Mesothelial cell of epicardium (in vitro differentiated cells): ENCODE data around the gene CNRIP1. TPM values are rescaled to one million over a fixed set of nuclear protein-coding genes. Genes with fewer than 3 reads are reported as not detected.

Experiments used
- DNase-seq, 2 experiments: peaks; one replicate each; pipeline ENCODE4 v3.0.0; 2021; ENCODE audit warnings: low spot score in 2 of 2; ENCODE audit not compliant: unreplicated experiment in 2 of 2
- H3K27ac Mint-ChIP-seq: 2 replicates; pipeline ENCODE4 v1.8.0; 2021; ENCODE audit warnings: mixed read lengths
- H3K27me3 Mint-ChIP-seq: 2 replicates; pipeline ENCODE4 v1.8.0; 2021; ENCODE audit warnings: low read depth, mixed read lengths
- H3K36me3 Mint-ChIP-seq: 2 replicates; pipeline ENCODE4 v1.8.0; 2021; ENCODE audit warnings: mixed read lengths
- H3K4me1 Mint-ChIP-seq: 2 replicates; pipeline ENCODE4 v1.8.0; 2021; ENCODE audit warnings: mixed read lengths
- H3K4me3 Mint-ChIP-seq: 2 replicates; pipeline ENCODE4 v1.8.0; 2021; ENCODE audit warnings: mild to moderate bottlenecking, moderate library complexity, mixed read lengths
- H3K9me3 Mint-ChIP-seq: 2 replicates; pipeline ENCODE4 v1.8.0; 2021; ENCODE audit warnings: mixed read lengths
- total RNA-seq: library from RNA; stranded (reverse); gene quantifications from 3 replicates; pipeline ENCODE4 v1.2.1, GENCODE V29; 2021
- TF ChIP-seq, protein P1 (sequence below): fragments of 200-600 bp; sonication (generic); IDR thresholded peaks from one replicate; pipeline ENCODE4 v1.5.0; 2021; ENCODE audit warnings: antibody characterized with exemption; ENCODE audit not compliant: unreplicated experiment

Gene CNRIP1
- total RNA-seq, 1 donor from 2014 or later: 4.9 TPM

GRCh38 chr2:68250196-68250595 is 69.6 kb downstream of the CNRIP1 start:
- Mint-ChIP-seq H3K9me3 (no peaks in the 10 kb centered on the region), H3K4me3 (peak overlapping the region; percentile 79), H3K36me3 (no peaks in the 10 kb centered on the region), H3K27me3 (no peaks in the 10 kb centered on the region), H3K27ac (peak overlapping the region; percentile 95), H3K4me1 (peaks cover 23% of the 10 kb centered on the region)
- TF ChIP-seq, protein P1, sequence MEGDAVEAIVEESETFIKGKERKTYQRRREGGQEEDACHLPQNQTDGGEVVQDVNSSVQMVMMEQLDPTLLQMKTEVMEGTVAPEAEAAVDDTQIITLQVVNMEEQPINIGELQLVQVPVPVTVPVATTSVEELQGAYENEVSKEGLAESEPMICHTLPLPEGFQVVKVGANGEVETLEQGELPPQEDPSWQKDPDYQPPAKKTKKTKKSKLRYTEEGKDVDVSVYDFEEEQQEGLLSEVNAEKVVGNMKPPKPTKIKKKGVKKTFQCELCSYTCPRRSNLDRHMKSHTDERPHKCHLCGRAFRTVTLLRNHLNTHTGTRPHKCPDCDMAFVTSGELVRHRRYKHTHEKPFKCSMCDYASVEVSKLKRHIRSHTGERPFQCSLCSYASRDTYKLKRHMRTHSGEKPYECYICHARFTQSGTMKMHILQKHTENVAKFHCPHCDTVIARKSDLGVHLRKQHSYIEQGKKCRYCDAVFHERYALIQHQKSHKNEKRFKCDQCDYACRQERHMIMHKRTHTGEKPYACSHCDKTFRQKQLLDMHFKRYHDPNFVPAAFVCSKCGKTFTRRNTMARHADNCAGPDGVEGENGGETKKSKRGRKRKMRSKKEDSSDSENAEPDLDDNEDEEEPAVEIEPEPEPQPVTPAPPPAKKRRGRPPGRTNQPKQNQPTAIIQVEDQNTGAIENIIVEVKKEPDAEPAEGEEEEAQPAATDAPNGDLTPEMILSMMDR: no peak
- no peak for DNase-seq

DNA sequence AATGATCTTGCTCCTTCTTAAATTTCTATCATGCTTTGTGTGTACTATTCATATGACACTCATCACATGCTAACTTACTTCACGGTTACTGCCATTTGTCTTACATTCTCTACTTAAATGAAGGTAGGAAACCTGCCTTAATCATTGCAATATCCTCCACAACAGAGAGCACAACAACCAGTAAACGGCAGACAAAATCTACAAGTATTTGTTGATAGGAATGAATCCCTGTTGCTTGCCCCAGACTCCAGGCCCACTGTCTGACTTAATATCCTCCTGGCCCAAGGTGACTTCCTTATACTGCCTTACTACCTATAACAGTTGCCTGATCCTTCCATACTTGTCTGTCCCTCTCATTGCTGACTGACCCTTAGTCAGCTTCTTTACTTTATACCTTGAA is 70.9 kb downstream of the CNRIP1 start:
- H3K9me3 Mint-ChIP-seq: no peaks in the 10 kb centered on the region
- peaks cover 13% of the 10 kb centered on the region for H3K4me1 Mint-ChIP-seq
- H3K36me3 Mint-ChIP-seq: no peaks in the 10 kb centered on the region
- no peaks in the 10 kb centered on the region for H3K27me3 Mint-ChIP-seq
- no peak overlapping the region for H3K27ac Mint-ChIP-seq
- TF ChIP-seq, protein P1: no peak
- no peak for DNase-seq
- no peak overlapping the region for H3K4me3 Mint-ChIP-seq

GRCh38 chr2:68248361-68248760 is 71.4 kb downstream of the CNRIP1 start:
- no peak for DNase-seq
- peaks cover 13% of the 10 kb centered on the region for H3K4me1 Mint-ChIP-seq
- no peaks in the 10 kb centered on the region for H3K27me3 Mint-ChIP-seq
- H3K27ac Mint-ChIP-seq: no peak overlapping the region
- no peaks in the 10 kb centered on the region for H3K36me3 Mint-ChIP-seq
- no peak overlapping the region for H3K4me3 Mint-ChIP-seq
- H3K9me3 Mint-ChIP-seq: no peaks in the 10 kb centered on the region
- TF ChIP-seq, protein P1: no peak

GRCh38 chr2:68246396-68246795 is 73.4 kb downstream of the CNRIP1 start:
- TF ChIP-seq, protein P1: no peak
- no peaks in the 10 kb centered on the region for H3K27me3 Mint-ChIP-seq
- no peaks in the 10 kb centered on the region for H3K36me3 Mint-ChIP-seq
- peaks cover 15% of the 10 kb centered on the region for H3K4me1 Mint-ChIP-seq
- no peak overlapping the region for H3K27ac Mint-ChIP-seq
- no peak for DNase-seq
- H3K4me3 Mint-ChIP-seq: no peak overlapping the region
- no peaks in the 10 kb centered on the region for H3K9me3 Mint-ChIP-seq

- Mint-ChIP-seq H3K36me3 (no peaks in the 10 kb centered on the region), H3K27ac (no peak overlapping the region), H3K4me1 (peaks cover 16% of the 10 kb centered on the region), H3K4me3 (no peak overlapping the region), H3K27me3 (no peaks in the 10 kb centered on the region), H3K9me3 (no peaks in the 10 kb centered on the region)
- TF ChIP-seq, protein P1: no peak
- no peak for DNase-seq
Observed at GRCh38 chr2:68245672-68246071, 74.1 kb downstream of the CNRIP1 start.

DNA sequence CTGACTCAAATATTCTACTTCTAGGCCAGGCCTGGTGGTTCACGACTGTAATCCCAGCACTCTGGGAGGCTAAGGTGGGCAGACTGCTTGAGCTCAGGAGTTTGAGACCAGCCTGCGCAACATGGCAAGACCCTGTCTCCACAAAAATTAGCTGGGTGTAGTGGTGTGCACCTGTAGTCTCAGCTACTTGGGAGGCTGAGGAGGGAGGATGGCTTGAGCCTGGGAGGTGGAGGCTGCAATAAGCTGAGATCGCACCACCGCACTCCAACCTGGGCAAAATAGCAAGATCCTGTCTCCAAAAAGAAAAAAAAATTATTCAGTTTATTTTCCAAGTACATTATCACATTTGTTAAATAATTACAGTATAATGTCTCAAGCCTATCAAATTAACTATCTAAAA is 74.7 kb downstream of the CNRIP1 start:
- Mint-ChIP-seq H3K4me3 (no peak overlapping the region), H3K27me3 (no peaks in the 10 kb centered on the region), H3K36me3 (no peaks in the 10 kb centered on the region), H3K27ac (no peak overlapping the region), H3K4me1 (peaks cover 16% of the 10 kb centered on the region), H3K9me3 (no peaks in the 10 kb centered on the region)
- no peak for DNase-seq
- TF ChIP-seq, protein P1: no peak
